Left ventricle myocardium superior (tissue), 1 donor: Measurements from ENCODE around the gene OST4. TPM values are rescaled to one million over a fixed set of nuclear protein-coding genes. Genes with fewer than 3 reads are reported as not detected.

Source experiments
- ATAC-seq: fragments of 200-7000 bp; cut with Tn5 transposase; one replicate; pipeline ENCODE4 v1.9.1; 2020; ENCODE audit warnings: mild to moderate bottlenecking, moderate library complexity
- DNase-seq: peaks from one replicate; pipeline ENCODE4 v3.0.0-alpha.2; 2020
- intact Hi-C: fragments of 100-400 bp; cut with micrococcal nuclease; formaldehyde crosslinking; loops from one replicate; pipeline ENCODE4 v1.11.0; 2022
- total RNA-seq: library from RNA; stranded (reverse); fragmentation: NEBNext Ultra II Directional; extraction: Animal tissue kit (Norgen Biotek cat#: 25700); gene quantifications from one replicate; pipeline ENCODE4 v1.2.1, GENCODE V29; 2021
- donor health status: DM: no; HTN: yes; CAD: no; lungs with severe emphysema.

OST4 gene
- total RNA-seq, 1 donor from 2014 or later, result 374 TPM

GRCh38 chr2:27067385-27067784 is 4.1 kb downstream of the OST4 start:
- intact Hi-C loops, result no loop called here
- ATAC-seq (no peak), DNase-seq (no peak)

DNA sequence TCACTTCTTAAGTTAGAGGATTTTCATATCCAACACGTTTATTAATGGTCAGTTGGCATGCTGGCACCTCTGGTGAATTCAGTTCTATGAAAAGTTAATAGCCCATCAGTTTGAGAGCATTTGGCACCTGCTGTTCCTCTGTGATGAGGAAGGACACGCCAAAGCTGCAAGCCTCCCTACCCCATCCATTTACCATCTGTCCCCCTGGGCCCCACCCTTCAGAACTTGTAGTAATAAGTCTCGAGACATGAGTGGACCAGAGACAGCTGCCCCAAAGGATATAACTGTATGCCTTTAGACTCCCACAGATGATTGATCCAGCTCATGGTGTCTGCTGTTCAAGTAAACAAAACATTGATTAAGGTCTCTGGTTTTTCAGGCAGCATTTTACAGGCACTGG is 6.3 kb downstream of the OST4 start:
- no peak for ATAC-seq
- DNase-seq, result no peak
- intact Hi-C loops, result no loop called here

DNA sequence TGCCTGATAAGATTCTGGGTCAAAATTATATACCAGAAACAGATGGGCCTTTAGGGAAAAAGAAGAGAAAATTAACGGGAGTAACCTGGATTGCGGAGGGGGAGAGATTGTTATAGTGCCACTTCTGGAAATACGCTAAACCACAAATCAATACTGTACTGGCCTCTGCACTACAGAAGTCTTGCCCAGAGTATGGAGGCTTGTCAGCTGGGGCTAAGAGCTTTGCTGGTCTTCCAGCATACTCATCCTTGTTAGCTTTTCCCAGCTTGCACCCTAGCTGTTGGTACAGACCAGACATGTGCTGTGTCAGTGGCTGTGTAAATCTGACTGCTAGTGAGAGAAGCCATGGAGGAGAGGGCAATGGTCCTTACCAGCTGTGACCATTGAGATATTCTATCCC is 11.1 kb downstream of the OST4 start:
- no peak for ATAC-seq
- no peak for DNase-seq
- intact Hi-C loops, result no loop called here

DNA sequence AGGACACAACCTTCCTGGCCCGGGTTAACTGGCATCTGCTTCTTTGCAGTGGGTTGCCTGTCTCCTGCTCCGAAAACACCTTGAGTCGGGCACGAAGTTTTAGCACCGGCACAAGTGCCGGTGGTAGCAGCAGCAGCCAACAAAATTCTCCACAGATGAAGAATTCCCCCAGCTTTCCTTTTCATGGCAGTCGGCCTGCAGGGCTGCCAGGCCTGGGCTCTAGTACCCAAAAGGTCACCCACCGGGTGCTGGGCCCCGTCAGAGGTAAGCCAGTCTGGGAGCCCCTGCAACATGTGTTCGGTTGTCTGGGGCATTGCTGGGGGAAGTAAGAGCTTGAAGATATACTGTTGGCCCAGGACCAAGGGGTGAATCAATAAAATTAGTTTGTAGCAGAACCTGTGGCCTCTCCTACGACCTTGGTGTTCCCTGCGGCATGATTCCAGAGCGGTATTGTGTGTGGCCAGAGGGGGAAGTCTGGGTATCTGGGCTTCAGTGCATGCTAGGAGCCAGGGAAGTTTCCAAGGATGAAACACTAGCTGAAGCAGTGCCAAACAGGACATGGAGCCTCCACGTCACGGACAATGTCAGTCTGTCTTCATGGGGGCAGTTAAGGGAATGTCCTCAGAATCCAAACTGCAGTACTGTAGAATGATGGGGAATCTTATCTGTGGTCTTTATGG is 12.2 kb downstream of the OST4 start:
- ATAC-seq (no peak), DNase-seq (no peak)
- intact Hi-C loops, result no loop called here

DNA sequence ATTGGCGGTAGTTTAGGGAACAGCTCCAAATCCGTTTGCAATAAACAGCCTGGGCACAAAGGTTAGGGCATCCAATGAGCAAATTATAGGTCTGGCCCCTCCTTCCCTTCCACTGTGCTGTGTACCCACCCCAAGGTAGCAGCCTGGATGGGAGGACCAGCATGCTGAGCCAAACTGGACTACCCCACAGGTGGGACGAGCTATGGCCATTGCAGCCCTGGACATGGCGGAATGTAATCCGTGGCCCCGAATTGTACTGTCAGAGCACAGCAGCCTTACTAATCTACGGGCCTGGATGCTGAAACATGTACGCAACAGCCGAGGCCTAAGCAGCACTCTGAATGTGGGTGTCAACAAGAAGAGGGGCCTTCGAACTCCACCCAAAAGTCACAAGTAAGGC is 13.2 kb downstream of the OST4 start:
- intact Hi-C loops, result no loop called here
- DNase-seq (no peak), ATAC-seq (no peak)

DNA sequence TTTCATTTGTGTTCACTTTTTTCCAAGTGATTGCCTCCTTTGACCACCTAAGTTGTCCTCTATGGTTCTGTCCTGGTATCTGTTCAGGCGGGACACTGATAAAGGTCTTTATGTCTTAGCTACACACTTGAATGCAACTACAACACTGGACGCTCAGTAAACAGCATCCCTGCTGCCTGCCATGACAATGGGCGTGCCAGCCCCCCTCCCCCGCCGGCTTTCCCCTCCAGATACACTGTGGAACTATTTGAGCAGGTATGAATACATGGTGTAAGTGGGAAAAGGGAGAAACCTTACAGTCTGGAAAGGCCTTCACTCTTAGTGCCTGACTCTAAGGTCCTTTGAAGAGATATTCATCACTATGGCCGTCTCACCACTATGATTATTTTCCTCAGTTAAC is 14.3 kb downstream of the OST4 start:
- ATAC-seq (no peak), DNase-seq (no peak)
- intact Hi-C loops, result no loop called here

GRCh38 chr2:27054721-27055120 is 16.7 kb downstream of the OST4 start:
- DNase-seq, result no peak
- intact Hi-C loops, result no loop called here
- no peak for ATAC-seq

DNA sequence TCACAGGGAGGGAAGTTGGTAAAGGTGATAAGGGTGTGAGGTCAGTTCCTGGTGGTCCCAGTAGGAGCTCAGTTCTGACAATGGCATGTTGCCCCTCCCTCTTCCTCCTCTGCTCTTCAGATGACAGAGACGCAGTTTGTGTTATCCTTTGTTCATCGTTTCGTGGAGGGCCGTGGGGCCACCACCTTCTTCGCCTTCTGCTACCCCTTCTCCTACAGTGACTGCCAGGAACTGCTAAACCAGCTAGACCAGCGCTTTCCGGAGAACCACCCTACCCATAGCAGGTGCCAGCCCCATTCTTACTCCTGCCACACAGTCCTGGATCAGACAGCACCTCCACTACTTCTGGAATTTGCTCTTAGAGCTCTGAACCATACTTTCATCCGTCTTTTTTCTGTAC is 17.7 kb downstream of the OST4 start:
- intact Hi-C loops, result no loop called here
- ATAC-seq, result no peak
- no peak for DNase-seq

DNA sequence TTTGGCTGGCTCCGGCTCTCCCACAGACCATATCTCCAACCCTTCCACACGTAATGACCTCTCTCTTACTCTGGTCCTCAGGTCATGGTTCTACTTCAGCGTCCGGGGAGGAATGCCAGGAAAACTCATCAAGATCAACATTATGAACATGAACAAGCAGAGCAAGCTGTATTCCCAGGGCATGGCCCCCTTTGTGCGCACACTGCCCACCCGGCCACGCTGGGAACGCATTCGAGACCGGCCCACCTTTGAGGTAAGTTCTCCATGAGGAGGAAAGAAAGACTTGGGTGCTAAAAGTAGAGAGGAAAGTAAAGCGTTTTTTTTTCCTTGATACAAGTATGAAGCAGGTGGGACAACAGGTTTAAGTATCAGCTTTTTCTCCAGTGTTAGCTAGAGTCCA is 18.1 kb downstream of the OST4 start:
- intact Hi-C loops, result no loop called here
- ATAC-seq (no peak), DNase-seq (no peak)

DNA sequence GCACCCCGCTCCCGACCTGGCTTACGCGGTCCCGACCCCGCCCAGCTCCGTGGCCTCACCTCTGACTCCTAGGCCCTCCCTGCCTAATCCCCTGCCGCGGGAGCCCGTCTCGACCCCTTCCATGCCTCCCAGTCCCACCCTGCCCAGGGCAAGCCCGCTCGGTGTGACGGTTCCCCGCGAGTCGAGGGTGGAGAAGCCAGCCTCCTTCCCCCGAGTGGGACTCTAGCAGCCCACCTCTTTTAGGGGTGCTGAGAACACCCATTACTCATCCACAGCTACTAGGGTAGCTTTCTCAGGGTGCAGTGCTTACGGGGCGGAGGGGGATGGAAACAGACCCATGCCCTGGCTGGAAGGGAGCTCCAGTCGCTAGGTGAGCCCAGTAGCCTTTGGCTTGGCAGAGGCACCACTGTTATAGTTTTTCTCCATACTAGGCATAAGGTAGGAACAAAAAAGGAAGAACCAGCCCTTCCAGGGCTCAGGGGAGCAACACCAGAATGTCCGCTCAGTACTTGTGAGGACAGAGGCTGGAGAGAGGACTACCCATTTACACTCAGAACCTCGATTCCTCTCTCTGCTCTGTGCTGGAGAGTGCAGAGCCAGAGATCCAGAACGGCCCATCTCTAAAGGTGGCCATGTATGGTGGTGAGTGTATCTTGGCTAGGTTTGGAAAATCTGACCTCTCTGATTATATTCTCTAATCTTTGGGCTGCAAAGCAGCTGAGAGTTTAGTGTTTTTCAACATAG is 19.4 kb downstream of the OST4 start:
- ATAC-seq (no peak), DNase-seq (peak; percentile 61)
- intact Hi-C loops, result no loop called here

DNA sequence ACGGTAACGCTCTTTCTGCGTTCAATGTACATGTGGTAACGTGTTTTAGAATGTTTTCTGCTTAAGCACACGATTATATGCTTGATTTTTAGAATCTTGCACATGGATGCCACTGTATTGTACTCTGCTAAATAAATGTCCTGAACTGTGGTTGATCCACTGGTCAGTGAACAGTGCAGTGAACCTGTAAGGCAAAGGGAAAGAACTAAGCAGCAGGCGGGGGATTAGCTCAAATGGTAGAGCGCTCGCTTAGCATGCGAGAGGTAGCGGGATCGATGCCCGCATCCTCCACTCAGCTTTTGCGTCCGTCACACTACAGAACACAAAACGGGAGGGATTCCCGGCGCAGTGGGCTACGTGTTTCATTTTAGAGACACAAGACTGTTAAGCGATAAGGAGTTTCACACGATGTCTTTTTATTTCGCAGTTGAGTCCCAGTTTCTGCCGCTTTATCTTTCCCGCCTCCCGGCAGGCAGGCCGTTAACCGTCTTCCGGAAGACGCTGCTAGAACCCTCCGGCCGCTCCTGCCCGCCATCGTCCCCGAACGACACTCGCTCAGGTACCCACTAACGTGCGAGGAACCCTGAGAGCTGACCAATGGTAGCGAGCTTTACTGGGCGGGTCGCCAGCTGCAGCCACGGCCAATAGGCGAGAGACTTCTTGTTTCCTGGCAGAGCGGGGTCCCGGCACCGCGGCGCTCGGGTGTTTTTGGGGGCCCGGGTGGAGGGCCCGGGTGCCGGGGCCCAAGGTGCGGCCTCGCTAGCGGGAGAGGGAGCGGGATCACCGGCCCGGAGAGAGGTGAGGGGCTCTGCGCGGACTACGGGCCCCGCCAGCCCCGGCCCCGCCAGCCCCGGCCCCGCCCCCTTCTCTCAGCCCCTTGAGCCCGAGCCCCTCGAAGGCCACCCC is 20.2 kb downstream of the OST4 start, which contains the start of gene AGBL5:
Gene AGBL5 (plus strand): TSS at position 673 of the 906 bp plus-strand sequence. CDS start 1,291 bp downstream, outside the sequence.
- intact Hi-C loops, result no loop called here
- peak; percentile 84 for ATAC-seq
- peak; percentile 97 for DNase-seq

GRCh38 chr2:27050281-27050995 is 21.0 kb downstream of the OST4 start:
- DNase-seq, result peak; percentile 87
- peak; percentile 82 for ATAC-seq
- intact Hi-C loops, result no loop called here

DNA sequence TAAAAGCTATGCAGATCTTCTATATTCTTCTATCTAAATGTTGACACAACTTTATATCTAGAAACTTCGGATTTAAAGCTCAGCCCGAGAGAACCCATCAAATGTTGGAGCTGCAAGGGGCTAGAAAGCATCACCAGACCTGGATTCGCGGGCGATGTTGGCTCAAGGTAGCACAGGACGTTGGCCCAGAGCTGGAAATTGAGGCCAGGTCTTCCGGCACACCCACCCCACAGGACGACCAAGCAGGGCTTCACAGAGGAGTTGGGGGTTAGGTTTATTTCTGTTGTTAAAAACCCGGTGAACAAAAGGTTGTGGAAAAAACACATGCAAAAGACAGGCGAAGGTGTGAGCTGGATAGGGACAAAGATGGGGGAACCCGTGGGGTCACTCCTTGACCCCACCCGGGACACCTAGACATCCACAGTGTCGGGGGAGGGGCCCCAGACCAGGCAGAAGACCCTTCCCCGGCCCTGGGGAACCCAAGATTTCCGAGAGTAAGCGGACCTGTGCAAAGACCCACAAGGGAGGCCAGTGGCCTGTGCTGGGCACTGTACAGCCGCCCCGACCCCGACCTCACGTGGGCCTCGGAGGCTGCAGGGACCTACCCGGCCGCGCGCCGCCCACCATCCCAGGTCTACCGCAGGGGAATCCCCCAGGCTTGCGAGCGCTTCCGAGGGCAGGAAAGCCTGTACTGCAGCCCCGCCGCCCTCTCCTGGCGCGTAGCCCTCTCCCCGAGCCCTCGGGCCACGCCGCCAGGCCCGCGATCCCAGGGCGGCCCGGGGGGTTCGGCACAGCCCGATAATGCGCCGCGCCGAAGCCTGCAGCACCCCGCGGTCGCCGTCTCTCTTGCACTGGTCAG is 21.8 kb downstream of the OST4 start:
- DNase-seq (peak; percentile 63), ATAC-seq (peak; percentile 30)
- intact Hi-C loops, result no loop called here

DNA sequence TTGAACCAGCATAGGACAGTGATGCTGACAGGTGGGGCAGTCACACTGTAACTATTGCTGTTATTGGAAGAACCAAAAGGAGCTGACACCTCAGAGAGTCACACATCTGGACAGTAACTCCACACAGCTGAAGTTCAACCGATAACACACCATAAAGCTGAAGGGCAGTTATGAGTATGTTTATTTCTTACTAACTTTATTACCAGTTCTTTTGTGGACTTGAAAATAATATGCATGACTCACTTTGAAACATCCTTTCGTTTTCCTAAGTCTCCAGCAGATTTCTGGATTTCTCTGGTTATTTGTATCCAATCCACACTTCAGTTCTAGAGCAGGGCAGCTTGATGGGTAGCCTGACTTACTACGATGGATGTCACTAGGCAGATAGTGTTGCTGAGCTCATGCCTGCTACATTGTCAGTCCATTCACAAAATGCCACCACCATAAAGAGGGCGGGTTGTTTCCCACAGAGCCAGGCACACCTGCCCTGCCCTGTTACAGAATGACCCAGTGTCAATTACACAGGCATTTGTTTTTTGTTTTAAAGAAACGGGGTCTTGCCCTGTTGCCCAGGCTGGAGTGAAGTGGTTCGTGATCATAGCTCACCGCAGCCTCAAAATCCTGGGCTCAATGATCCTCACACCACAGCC is 28.3 kb downstream of the OST4 start:
- intact Hi-C loops, result no loop called here
- no peak for ATAC-seq

GRCh38 chr2:27042159-27042661 is 29.2 kb downstream of the OST4 start:
- ATAC-seq, result no peak
- intact Hi-C loops, result no loop called here
- no peak for DNase-seq

More for the DNA sequence above, 28.3 kb downstream of the OST4 start:
- no peak for DNase-seq

- DNase-seq (no peak), ATAC-seq (peak; percentile 14)
- intact Hi-C loops, result no loop called here
Measured at GRCh38 chr2:27041752-27042151, 29.7 kb downstream of the OST4 start.

DNA sequence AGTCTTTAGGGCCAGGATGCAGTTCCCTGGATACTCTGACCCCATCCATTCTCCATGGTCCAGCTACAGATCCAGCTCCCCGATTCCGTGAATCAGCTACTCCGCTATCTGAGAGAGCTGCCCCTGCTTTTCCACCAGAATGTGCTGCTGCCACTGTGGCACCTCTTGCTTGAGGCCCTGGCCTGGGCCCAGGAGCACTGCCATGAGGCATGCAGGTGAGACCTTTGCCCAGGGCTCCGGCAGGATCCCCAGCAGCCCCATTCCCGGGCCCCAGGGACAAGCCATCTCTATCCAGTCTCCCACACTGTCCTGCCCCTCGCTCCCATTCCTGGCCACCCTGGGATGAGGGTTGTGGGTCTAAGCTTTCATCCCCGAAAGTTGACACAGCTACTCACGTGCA is 31.2 kb downstream of the OST4 start:
- no peak for DNase-seq
- no peak for ATAC-seq
- intact Hi-C loops, result no loop called here

GRCh38 chr2:27039871-27040270 is 31.6 kb downstream of the OST4 start:
- DNase-seq, result no peak
- no peak for ATAC-seq
- intact Hi-C loops, result no loop called here
